GM12892 (cell line): ENCODE results near the gene POLR3A.

Experiments used
- DNase-seq: peaks from one replicate; pipeline ENCODE4 v3.0.0; 2011; ENCODE audit not compliant: insufficient read length
- FAIRE-seq: peaks from 2 replicates; lab custom pipeline; 2011; peaks lifted over from hg19 to GRCh38; lab: Jason Lieb, UNC
- POLR2A ChIP-seq: IDR thresholded peaks from 2 replicates; pipeline ENCODE4 v1.6.1; 2011; ENCODE audit warnings: low read depth, low read length, control low read depth
- POLR2AphosphoS5 ChIP-seq: IDR thresholded peaks from 2 replicates; pipeline ENCODE4 v1.6.1; 2011; ENCODE audit warnings: low read depth, low read length, control low read depth
- TAF1 ChIP-seq: IDR thresholded peaks from 2 replicates; pipeline ENCODE4 v1.6.1; 2011; ENCODE audit warnings: low read depth, mild to moderate bottlenecking, control low read depth, low read length, borderline replicate concordance

POLR3A gene

DNA sequence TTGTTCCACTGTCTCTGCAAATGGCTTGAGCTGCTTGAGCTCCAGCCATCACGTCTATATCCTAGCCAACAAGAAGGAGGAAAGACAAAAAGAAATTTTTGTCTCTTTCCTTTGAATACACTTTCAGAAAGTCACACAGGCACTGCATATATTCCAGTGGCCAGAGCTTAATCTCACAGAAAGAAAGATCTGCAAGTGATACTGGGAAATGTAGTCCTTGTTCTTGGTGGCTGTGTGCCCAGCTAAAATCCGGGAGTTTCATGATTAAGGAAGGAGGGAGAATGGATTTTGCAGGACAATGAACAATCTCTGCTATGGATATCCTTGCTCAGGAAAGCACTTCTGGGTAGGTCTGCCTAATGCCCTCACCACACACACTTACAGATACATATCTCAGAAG lies 83.2 kb downstream of the POLR3A start:
- DNase-seq (no peak), FAIRE-seq (no peak)
- TF ChIP-seq TAF1: no peak
- TF ChIP-seq POLR2AphosphoS5: no peak
- TF ChIP-seq POLR2A: no peak

DNA sequence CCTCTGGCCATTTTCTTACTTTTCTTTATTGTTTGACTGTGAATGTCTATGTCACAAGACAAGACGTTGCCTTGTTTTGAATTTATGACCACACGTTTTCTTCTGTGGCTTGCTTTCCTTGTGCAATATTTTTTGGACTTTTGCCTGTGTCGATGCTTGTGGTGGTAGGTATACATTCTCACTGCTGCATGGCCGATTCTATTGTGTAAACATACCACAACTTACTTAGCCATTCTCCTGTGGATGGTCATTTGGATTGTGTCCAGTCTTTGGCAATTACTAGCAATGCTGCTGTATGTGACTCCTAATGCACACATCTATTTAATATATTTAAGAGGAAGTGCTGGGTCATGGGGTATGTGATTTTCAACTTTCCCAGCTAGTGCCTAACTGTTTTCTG lies 84.8 kb downstream of the POLR3A start:
- FAIRE-seq: no peak
- DNase-seq: no peak
- no peak for TF ChIP-seq POLR2A
- no peak for TF ChIP-seq TAF1
- TF ChIP-seq POLR2AphosphoS5: no peak

DNA sequence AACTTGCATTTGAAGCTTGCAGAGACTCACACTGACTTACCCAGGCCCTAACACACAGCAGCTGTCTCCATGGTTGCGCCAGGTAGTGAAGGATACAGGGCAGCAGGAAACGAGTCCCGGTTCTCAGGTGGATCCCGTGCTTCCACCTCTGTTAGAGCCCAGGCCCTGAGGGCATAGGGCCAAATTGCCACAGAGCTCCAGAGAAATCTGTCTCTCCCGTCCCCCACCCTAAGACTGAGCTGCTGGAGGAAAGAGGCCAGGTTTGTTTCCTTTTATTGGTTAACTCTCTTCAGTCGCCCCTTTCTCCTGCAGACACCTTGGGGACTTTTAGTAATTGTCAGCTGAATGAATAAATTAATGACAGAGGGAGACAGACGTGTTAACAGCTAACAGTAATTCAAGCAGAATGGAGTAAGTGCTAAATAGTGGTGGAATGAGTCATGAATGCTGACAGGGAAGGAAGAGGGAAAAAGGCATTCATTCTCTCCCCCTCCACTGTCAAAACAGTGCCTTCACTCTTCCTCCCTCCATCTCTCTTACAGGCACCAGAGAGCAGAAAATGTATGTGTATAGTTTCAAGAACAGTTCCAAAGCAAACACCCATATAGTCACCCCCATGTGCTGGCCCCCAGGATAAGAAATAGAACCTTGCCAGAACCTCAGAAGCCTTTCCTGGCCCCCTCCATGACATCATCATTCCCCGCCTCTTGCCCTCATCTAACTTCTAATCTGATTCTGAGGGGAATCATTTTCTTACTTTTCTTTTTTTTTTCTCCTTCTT lies 86.0 kb downstream of the POLR3A start:
- DNase-seq: no peak
- FAIRE-seq: no peak

DNA sequence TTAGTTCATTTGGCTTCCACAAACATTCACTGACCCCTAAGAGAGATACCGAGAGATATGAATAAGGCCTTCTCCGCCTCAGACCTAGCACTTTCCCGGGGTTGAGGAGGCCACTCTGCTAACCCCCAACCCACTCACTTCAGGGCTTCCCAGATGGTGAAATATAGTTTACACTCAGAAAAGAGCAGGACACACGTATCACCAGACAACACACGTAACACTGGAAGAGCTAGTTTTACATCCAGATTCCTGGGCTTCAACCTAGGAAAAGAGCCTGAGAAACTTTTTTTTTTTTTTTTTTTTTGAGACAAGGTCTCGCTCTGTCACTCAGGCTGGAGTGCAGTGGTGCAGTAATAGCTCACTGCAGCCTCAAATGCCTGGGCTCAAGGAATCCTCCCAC lies 87.5 kb downstream of the POLR3A start:
- no peak for FAIRE-seq
- TF ChIP-seq POLR2AphosphoS5: no peak
- DNase-seq: no peak

More for the DNA sequence above, 86.0 kb downstream of the POLR3A start:
- TF ChIP-seq POLR2A (no peak), TAF1 (no peak), POLR2AphosphoS5 (no peak)

DNA sequence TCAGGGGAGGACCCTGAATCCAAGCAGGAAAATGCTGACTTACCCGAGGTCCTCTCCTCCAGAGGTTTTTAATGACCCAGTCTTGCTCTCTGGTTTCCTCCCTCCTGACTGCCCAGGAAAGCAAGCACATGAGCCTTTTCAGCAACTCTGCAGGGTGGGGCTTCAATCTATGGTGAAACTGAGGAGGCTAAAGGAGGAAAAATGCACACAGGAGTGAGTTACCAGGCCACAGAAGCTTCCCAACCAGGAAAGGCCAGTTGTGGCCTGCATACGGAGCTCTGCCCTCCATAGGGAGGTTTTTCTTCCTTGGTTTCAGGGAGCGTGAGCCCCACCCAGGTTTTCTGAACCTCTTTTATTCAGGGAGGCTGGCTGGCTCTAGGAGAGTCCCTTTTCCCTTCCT lies 88.7 kb downstream of the POLR3A start:
- no peak for FAIRE-seq
- TF ChIP-seq POLR2AphosphoS5: no peak
- TF ChIP-seq POLR2A: no peak
- no peak for TF ChIP-seq TAF1
- no peak for DNase-seq

DNA sequence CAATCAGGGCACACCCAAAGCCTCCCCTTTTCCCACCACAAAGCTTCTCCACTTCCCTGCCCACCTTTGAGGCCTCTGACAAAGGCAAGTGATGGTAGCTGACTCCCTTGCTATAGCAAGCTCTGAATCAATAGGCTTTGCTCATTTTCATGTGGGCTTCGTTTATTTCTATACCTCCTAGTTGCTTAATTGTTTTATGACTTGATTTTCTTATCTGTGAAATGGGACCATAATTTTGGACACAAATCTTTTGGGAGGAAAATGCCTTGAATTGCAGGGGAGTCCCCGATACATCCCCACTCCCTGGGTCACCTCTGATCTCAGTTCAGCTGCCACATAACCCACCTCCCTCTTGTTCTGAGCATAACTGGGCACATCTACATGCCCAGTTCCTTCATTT lies 89.1 kb downstream of the POLR3A start:
- FAIRE-seq: no peak
- TF ChIP-seq POLR2A (no peak), POLR2AphosphoS5 (no peak), TAF1 (no peak)
- no peak for DNase-seq

DNA sequence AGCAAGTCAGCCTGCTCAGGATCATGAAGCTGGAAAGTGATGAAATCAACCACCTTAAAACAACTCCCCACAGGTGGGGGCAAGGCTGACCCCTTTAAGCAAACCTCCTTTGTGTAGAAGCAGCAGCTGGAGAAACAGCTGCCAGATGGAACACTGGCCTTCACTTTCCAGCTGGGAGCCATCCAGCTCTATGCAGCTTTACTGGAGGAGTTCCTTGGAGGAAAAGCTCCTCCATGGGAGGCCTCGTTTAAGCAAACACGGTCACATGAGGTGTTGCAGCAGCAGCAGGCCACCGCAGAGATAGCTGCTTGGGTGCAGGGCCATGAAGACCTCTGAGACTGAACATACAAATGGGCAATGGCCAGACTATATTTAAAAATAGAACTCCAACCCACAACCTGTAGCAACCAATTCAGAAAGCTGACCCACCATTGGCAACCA lies 89.7 kb downstream of the POLR3A start:
- no peak for DNase-seq
- no peak for FAIRE-seq
- no peak for TF ChIP-seq TAF1

DNA sequence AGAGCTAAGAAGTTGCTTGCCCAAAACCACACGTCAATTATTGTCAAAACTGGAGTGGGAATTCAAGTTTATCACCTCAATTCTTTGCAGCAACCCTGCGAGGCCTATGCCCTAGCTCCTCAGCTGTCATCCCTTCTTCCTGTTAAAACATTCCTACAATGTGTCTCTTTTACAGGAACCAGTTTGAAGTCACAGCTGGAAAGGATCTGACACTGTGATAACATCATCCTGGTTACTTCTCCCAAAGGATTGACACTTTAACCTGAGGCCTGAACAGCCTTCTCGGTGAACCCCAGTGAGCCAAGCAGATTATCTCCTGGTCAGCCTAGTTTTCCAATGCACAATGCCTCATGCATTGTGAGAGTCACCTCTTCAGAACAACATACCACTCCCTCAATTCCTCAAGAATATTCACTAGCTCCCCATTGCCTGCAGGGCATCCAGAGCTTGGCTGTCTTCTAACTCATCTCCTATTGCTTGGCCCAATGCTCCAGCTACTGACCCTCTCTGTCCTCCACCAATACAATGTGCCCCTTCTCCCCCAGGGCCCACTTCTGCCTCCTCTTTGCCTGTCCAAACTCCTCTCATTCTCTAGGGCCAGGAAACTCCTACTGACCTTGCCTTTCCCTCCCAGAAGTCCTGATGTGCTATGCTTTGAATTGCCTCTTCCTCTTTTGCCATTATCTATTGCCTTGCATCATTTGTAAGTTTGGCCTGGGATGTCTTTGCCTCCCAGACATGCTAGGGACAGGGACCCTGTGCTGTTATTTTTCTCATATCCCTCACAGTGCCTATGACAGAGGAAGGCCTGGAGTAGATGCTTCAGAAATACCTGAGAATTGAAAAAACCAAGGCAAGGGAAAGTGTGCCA lies 92.4 kb downstream of the POLR3A start:
- DNase-seq (no peak), FAIRE-seq (no peak)
- TF ChIP-seq TAF1 (no peak), POLR2AphosphoS5 (no peak), POLR2A (no peak)

DNA sequence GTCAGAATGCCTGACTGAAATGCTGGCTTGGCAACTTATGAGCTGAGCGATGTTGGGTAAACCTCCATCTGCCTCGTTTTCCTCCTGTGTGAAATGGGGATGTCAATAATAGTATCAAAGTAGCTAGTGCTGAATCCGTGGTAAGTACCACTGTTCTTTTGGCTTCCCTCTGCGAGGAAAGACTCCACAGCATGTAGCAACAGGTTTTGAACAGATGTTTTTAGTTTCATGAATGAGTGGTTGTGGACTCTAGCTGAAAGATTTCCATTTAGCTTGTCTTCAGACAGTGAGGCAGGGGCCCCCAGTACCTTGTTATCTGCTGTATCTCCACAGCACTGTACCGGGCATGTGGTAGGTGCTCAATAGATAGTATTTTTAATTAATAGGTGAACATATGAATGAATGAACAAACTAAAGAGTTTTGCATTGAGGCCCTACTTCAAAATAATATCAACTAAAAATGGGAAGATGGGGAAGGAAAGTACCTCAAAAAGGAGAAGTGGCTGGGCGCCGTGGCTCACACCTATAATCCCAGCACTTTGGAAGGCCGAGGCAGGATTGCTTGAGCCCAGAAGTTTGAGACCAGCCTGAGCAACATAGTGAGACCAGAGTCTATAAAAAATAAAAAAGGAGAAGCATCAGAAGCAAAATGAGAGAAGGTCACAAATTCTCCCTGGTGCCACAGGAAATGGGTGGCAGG lies 97.1 kb downstream of the POLR3A start:
- TF ChIP-seq POLR2AphosphoS5 (no peak), POLR2A (no peak), TAF1 (no peak)
- no peak for DNase-seq
- FAIRE-seq: no peak

DNA sequence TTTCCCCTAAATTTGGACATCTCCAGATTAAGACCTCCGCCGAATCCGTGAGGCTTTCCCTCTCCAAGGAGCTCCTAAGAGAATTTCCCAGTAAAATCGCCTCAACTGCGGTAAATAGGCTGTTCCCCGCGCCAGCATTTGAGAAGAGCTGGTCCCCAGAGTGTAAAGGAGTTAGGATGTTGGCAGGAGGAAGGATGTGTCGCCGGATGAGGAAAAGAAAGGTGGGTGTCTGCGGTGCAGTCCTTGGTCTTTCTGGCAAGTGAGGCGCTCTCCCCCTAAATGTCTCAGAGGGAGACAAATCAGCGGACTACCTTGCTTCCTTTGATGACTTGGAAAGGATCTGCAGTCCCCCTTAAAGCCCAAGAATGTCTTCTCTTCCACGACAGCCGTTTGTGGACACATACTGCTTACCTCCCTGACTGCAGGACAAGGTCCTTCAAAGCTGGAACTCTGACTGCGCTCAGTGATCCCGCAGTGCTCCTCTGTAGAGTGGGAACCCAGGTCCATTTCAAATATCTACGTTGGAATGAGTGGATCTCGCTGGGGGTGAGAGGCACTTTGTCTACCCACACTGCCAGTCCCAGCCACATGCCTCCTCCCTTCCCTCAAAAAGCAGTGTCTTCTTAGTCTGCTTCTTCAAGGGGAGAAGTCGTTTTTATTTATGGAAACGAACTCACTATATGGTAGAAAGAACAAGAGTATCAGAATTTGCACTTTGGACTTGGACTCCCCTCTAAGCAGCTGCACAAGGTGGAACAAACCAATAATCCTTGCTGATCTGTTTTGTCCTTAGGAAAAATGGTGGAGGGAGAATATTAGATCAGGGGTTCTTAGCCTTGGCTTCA lies 101.7 kb downstream of the POLR3A start:
- no peak for FAIRE-seq
- no peak for TF ChIP-seq TAF1
- TF ChIP-seq POLR2A: no peak
- TF ChIP-seq POLR2AphosphoS5: no peak
- no peak for DNase-seq

DNA sequence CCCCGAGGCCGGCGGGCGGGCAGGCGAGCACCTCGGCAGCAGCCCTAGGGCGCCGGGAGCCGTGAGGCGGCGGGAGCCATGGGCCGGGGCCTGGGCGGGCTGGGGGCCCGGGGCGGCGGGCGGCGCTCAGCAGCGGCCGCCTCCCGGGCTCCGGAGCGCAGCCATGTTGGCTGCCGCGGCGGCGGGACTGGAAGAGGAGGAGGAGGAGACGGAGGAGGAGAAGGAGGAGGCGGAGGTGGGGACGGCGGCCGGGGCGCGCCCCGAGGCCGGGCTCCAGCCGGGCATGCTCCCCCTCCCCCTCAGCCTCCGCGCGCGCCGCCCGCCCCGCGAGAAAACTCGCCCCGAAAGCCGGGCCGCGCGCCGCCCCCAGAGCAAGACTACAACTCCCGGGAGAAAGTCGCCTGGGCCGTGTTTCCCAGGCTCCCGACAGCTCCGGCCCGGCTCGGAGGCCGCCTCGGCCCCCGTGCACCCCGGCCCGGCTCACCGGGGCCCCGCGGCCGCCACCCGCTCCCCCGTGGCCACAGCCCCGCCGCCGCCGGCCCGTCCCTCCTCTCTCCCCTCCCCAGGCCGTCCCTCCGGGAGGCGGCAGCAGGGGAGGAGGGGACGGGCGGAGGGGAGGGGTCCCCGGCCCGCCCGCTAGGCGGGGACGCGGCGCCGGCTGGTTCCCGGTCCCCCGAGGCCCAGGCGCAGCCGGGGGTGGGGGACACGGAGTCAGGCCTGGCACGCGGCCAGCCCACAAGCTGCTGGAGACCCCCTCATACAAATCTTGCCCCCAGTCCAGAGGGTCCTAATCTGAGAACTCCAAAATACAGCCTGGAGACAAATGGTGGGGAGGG lies 102.5 kb downstream of the POLR3A start, which contains the start of gene DLG5:
Gene DLG5, minus strand, starts transcription at position 190 of the 836 bp plus-strand sequence. CDS start 235 bp downstream, outside the sequence.
- FAIRE-seq (no peak), DNase-seq (peak; percentile 48)
- TF ChIP-seq TAF1 (no peak), POLR2A (no peak), POLR2AphosphoS5 (no peak)
